CD8-positive, alpha-beta memory T cell (primary cell): ENCODE results near the gene M1AP. TPM values are rescaled to one million over a fixed set of nuclear protein-coding genes. Genes with fewer than 3 reads are reported as not detected.
A peak's percentile ranks its signal among the peaks of the same experiment; 100 is the strongest.

ENCODE experiments used
- CTCF ChIA-PET: fragments of 350-600 bp; sonication (Branson Sonifier 250); formaldehyde crosslinking; loops from one replicate; lab custom pipeline; 2021; ENCODE audit warnings: antibody characterized with exemption; lab: Charles Lee
- POLR2A ChIA-PET: fragments of 350-600 bp; sonication (Branson Sonifier 250); formaldehyde crosslinking; loops from one replicate; lab custom pipeline; 2021; ENCODE audit warnings: antibody characterized with exemption; lab: Charles Lee
- DNase-seq, 5 donors: peaks; one replicate each; pipeline versions ENCODE4 v3.0.0 to v3.0.0-alpha.2; 2020 to 2022; ENCODE audit warnings: mixed read lengths in 1 of 5
- H3K27ac ChIP-seq: one replicate; pipeline ENCODE4 v1.7.0; 2013; ENCODE audit warnings: low read depth, mild to moderate bottlenecking, low read length, moderate library complexity
- H3K27me3 ChIP-seq: 2 replicates; pipeline ENCODE4 v1.7.0; 2013; ENCODE audit warnings: low read length, mild to moderate bottlenecking; ENCODE audit not compliant: insufficient read depth, poor library complexity, severe bottlenecking
- H3K36me3 ChIP-seq: 2 replicates; pipeline ENCODE4 v1.7.0; 2013; ENCODE audit warnings: mild to moderate bottlenecking, low read length, moderate library complexity; ENCODE audit not compliant: insufficient read depth
- H3K4me1 ChIP-seq: 2 replicates; pipeline ENCODE4 v1.7.0; 2013; ENCODE audit warnings: mild to moderate bottlenecking, low read length, moderate library complexity; ENCODE audit not compliant: insufficient read depth
- H3K4me3 ChIP-seq: 2 replicates; pipeline ENCODE4 v1.7.0; 2013; ENCODE audit warnings: mild to moderate bottlenecking, low read length
- H3K9me3 ChIP-seq: 2 replicates; pipeline ENCODE4 v1.7.0; 2013; ENCODE audit warnings: mild to moderate bottlenecking, low read length
- H3K27ac Mint-ChIP-seq, 8 donors: one replicate each; pipeline ENCODE4 v1.8.0; 2020 to 2021; ENCODE audit warnings: mixed read lengths in 8 of 8, mild to moderate bottlenecking in 6 of 8, inconsistent platforms in 3 of 8, moderate library complexity in 3 of 8
- H3K27me3 Mint-ChIP-seq, 2 donors: one replicate each; pipeline ENCODE4 v1.8.0; 2020 to 2021; ENCODE audit warnings: mixed read lengths in 2 of 2, mild to moderate bottlenecking in 1 of 2, moderate library complexity in 1 of 2
- H3K36me3 Mint-ChIP-seq, 3 donors: one replicate each; pipeline ENCODE4 v1.8.0; 2020 to 2021; ENCODE audit warnings: mixed read lengths in 3 of 3, inconsistent platforms in 1 of 3, mild to moderate bottlenecking in 1 of 3
- H3K4me1 Mint-ChIP-seq, 3 donors: one replicate each; pipeline ENCODE4 v1.8.0; 2020 to 2021; ENCODE audit warnings: mixed read lengths in 3 of 3, inconsistent platforms in 1 of 3, mild to moderate bottlenecking in 1 of 3
- H3K4me3 Mint-ChIP-seq, 7 donors: one replicate each; pipeline ENCODE4 v1.8.0; 2020 to 2021; ENCODE audit warnings: mixed read lengths in 7 of 7, mild to moderate bottlenecking in 6 of 7, moderate library complexity in 4 of 7, inconsistent platforms in 2 of 7
- H3K9me3 Mint-ChIP-seq, 5 donors: one replicate each; pipeline ENCODE4 v1.8.0; 2020 to 2022; ENCODE audit warnings: mixed read lengths in 5 of 5, mild to moderate bottlenecking in 3 of 5, moderate library complexity in 2 of 5, inconsistent platforms in 1 of 5
- polyA plus RNA-seq: library from polyadenylated mRNA; unstranded; fragments of 300-500 nt; fragmentation: Illumina TruSeq; gene quantifications from one replicate; pipeline ENCODE4 v1.2.3, GENCODE V29; 2021
- total RNA-seq, 2 experiments: library from RNA; stranded (reverse); gene quantifications; one replicate each; pipeline ENCODE4 v1.2.3, GENCODE V29; 2021

Gene M1AP
- total and polyA plus RNA-seq, 3 experiments from 2014 or later = 0.39 TPM; not detected in 2

DNA sequence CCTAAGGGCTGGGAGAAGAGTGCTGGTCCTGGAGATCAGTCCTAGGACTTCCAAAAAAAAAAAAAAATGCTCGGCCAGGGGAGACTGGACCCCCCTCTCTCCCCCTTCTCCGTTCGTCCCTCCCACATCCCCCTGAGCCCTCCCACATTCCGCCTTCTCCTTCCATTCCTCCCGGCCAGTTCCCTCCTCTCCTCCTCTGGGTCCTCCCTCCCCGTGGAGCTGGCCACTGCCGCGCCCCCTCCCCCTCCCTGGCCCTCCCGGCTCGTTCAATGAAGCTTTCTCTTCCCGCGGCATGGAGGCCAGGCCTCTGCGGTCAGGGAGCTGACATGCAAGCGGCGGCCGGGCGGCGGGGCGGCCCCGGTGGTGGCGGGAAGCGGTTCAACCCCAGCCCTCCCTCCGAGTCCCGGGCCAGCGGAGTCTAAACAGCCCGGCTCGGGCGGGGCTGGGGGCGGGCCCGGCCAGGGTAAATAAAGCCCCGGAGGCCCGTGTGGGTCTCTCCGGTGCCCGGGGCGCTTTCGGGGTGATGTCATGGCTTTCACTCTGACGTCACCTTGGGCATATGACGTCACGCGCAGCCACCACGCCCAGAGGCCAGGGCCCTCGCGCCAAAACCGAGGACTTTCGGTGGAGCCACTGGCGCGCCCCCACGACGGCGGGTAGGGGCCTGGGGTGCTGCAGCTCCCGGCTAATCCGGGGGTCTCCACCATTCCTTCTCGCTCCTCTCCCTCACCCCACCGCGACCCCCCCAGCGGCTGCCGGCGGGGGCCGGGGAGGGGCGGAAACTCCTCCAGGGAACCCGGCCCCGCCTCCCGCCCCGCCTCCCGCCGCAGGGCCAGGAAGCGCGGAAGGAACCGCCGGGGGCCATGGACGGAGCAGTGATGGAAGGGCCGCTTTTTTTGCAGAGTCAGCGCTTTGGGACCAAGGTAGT is 94.0 kb downstream of the M1AP start, which contains the start of the genes DOK1 and LOXL3:
Gene DOK1 (plus strand): TSS at position 829 of the 928 bp plus-strand sequence. CDS start 35 bp downstream, at position 864.
Gene LOXL3 (minus strand): TSS at position 51 of the 928 bp plus-strand sequence. CDS start 1,308 bp downstream, outside the sequence.
- Histone ChIP-seq H3K27me3 (peaks cover 10% of the 10 kb centered on the region), H3K27ac (peak within 1 kb of the TSS; percentile 79), H3K4me1 (peaks cover 14% of the 10 kb centered on the region), H3K4me3 (peak within 1 kb of the TSS; percentile 95), H3K9me3 (no peaks in the 10 kb centered on the region), H3K36me3 (no peaks in the 10 kb centered on the region)
- POLR2A ChIA-PET = no interaction called here
- Mint-ChIP-seq H3K36me3 (peaks cover 0 to 22% (median 0%) of the 10 kb centered on the region in 3 donors), H3K27me3 (peaks cover 18 to 24% of the 10 kb centered on the region in 2 donors), H3K27ac (peak within 1 kb of the TSS; percentile 84 to 99 (median 92)), H3K4me3 (peak within 1 kb of the TSS; percentile 93 to 99 (median 97)), H3K9me3 (peaks cover 0 to 2% (median 0%) of the 10 kb centered on the region in 5 donors), H3K4me1 (peaks cover 4 to 29% (median 16%) of the 10 kb centered on the region in 3 donors)
- peak; percentile 79 to 88 (median 83) for DNase-seq
- CTCF ChIA-PET = interaction anchor here (1.0 kb wide), 1 partner anchor 163 kb away, joined by 3 read pairs; no protein-coding TSS in a partner anchor

DNA sequence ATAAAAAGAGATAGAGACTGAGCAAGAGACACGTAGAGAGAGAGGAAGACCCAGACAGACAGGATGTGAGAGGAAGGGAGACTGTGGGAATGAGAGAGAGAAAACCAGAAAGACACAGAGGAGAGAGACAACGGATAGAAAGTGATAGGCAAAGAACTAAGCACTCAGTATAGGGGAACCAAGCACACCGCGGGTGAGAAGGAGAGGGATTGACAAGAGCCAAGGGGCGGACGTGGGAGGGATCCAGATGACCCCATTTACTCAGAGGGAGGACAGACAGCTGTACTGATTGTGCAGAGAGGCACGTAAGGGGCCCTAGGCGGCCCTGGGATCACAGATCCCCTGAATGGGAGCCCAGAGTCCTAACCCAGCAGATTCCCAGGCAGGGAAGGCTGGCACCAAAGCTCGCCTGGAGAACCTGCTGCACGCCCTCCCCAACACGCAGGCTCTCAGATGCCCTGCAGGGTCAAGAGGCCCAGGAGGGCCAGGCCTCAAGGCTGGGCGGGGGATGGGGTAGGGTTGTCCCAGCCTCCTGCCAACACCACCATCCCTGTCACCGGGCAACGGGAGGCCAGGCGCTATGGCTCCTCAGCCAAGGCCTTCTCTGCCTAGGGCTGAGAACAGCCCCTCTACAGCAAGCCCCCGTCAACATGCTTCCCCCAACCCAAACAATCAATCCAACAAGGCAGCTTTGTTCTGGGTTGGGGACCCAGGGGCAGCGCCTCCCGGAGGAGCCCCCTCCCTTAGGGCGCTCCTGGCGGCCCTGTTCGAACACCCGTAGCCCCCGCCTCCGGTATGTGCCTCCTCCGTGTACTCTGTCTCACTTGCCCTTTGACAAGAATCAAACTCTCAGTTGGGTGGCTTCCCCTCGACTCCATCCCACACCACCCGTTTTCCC is 95.0 kb downstream of the M1AP start:
- Histone ChIP-seq H3K4me3 (no peak overlapping the region), H3K36me3 (no peaks in the 10 kb centered on the region), H3K9me3 (no peaks in the 10 kb centered on the region), H3K27ac (peak overlapping the region; percentile 79), H3K4me1 (peaks cover 20% of the 10 kb centered on the region), H3K27me3 (peaks cover 20% of the 10 kb centered on the region)
- no peak for DNase-seq
- peaks cover 0 to 22% (median 0%) of the 10 kb centered on the region in 3 donors for H3K36me3 Mint-ChIP-seq
- peak overlapping the region; percentile 64 to 89 (median 83) for H3K27ac Mint-ChIP-seq
- peaks cover 7 to 34% (median 19%) of the 10 kb centered on the region in 3 donors for H3K4me1 Mint-ChIP-seq
- H3K27me3 Mint-ChIP-seq = peaks cover 23 to 28% of the 10 kb centered on the region in 2 donors
- POLR2A ChIA-PET = no interaction called here
- CTCF ChIA-PET = no interaction called here
- H3K9me3 Mint-ChIP-seq = peaks cover 0 to 2% (median 0%) of the 10 kb centered on the region in 5 donors
- peak overlapping the region; percentile 75 to 98 (median 79) for H3K4me3 Mint-ChIP-seq

- POLR2A ChIA-PET = no interaction called here
- H3K4me3 ChIP-seq = no peak overlapping the region
- no peak for DNase-seq
- CTCF ChIA-PET = interaction anchor here (0.7 to 1.5 kb wide), 2 partner anchors 20 to 69 kb away, joined by 3 to 5 read pairs; partner anchors contain the start of genes CCDC142 and TTC31
- peak overlapping the region; percentile 22 to 98 (median 74) for H3K4me3 Mint-ChIP-seq
- H3K4me1 Mint-ChIP-seq = peaks cover 11 to 36% (median 19%) of the 10 kb centered on the region in 3 donors
- no peaks in the 10 kb centered on the region for H3K9me3 ChIP-seq
- peaks cover 0 to 2% (median 0%) of the 10 kb centered on the region in 5 donors for H3K9me3 Mint-ChIP-seq
- H3K36me3 ChIP-seq = no peaks in the 10 kb centered on the region
- H3K27ac ChIP-seq = no peak overlapping the region
- H3K27ac Mint-ChIP-seq = peak overlapping the region in 6 of 8 donors; percentile 17 to 89 (median 74)
- H3K36me3 Mint-ChIP-seq = peaks cover 0 to 19% (median 0%) of the 10 kb centered on the region in 3 donors
- peaks cover 20% of the 10 kb centered on the region for H3K4me1 ChIP-seq
- H3K27me3 Mint-ChIP-seq = peaks cover 30 to 36% of the 10 kb centered on the region in 2 donors
- peaks cover 24% of the 10 kb centered on the region for H3K27me3 ChIP-seq
Observed at GRCh38 chr2:74551942-74552913, 95.9 kb downstream of the M1AP start.

- Histone ChIP-seq H3K36me3 (no peaks in the 10 kb centered on the region), H3K27ac (no peak overlapping the region), H3K4me1 (peaks cover 20% of the 10 kb centered on the region), H3K27me3 (peaks cover 24% of the 10 kb centered on the region), H3K9me3 (no peaks in the 10 kb centered on the region), H3K4me3 (no peak overlapping the region)
- H3K36me3 Mint-ChIP-seq = peaks cover 0 to 15% (median 0%) of the 10 kb centered on the region in 3 donors
- POLR2A ChIA-PET = no interaction called here
- peaks cover 0 to 2% (median 0%) of the 10 kb centered on the region in 5 donors for H3K9me3 Mint-ChIP-seq
- H3K27me3 Mint-ChIP-seq = peaks cover 31 to 38% of the 10 kb centered on the region in 2 donors
- peak overlapping the region in 1 of 7 donors; percentile 89 for H3K4me3 Mint-ChIP-seq
- DNase-seq = no peak
- no peak overlapping the region for H3K27ac Mint-ChIP-seq
- peaks cover 11 to 36% (median 17%) of the 10 kb centered on the region in 3 donors for H3K4me1 Mint-ChIP-seq
- CTCF ChIA-PET = interaction anchor here (0.7 to 1.5 kb wide), 2 partner anchors 19 to 68 kb away, joined by 3 to 5 read pairs; partner anchors contain the start of genes CCDC142 and TTC31
Observed at GRCh38 chr2:74551530-74551929, 96.6 kb downstream of the M1AP start.

- no peak for DNase-seq
- H3K9me3 Mint-ChIP-seq = peaks cover 0 to 2% (median 0%) of the 10 kb centered on the region in 5 donors
- peak overlapping the region in 2 of 8 donors; percentile 8 to 12 for H3K27ac Mint-ChIP-seq
- CTCF ChIA-PET = no interaction called here
- H3K4me3 Mint-ChIP-seq = peak overlapping the region in 4 of 7 donors; percentile 9 to 61 (median 26)
- H3K36me3 ChIP-seq = no peaks in the 10 kb centered on the region
- H3K4me1 Mint-ChIP-seq = peaks cover 11 to 23% (median 11%) of the 10 kb centered on the region in 3 donors
- H3K27me3 Mint-ChIP-seq = peaks cover 32 to 44% of the 10 kb centered on the region in 2 donors
- no peak overlapping the region for H3K4me3 ChIP-seq
- H3K27me3 ChIP-seq = peaks cover 24% of the 10 kb centered on the region
- peaks cover 13% of the 10 kb centered on the region for H3K4me1 ChIP-seq
- POLR2A ChIA-PET = no interaction called here
- peaks cover 0 to 7% (median 0%) of the 10 kb centered on the region in 3 donors for H3K36me3 Mint-ChIP-seq
- H3K9me3 ChIP-seq = no peaks in the 10 kb centered on the region
- no peak overlapping the region for H3K27ac ChIP-seq
Observed at GRCh38 chr2:74550231-74550630, 97.9 kb downstream of the M1AP start.

DNA sequence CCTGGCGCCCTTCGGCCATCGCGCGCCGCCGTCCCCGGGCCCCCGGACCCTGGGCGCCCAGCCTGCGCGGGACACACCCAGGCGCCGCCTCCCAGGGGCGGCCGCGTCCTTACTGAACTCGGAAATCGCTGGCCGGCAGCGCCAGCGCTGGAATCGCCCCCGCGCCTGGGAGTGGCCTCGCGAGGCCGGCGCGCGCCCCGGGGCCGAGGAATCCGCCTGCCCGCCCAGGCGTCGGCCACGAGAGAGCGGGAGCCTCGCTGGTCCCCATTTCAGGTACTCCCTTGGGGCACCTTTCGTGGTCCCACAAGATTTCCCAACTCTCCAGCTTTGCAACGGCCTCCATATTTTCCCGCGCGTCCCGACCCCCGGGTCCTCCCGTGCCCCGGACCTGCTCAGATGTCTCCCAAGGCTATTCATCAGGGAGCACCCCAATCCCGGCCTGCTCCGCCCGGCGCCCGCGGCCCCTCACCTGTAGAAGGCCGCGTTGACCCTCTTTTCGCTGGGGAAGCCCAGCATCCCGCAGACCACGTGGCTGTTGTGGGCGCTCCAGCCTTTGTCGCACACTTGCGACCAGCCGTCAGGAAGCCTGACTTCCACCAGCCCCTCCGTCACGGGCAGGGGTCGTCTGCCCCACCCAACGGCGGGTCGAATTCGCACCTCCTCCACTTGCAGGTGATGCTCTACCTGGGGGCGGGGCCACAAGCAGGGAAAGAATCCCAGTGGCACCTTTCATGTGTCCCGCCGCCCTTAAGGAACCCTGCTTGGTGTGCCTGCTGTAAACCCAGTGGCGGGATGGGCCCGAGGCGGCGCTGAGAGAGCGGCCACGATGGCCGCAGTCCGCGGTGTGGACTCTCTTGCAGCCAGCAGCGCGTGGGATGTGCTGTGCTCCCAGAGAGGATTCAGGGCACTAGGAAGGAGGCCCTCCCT is 99.0 kb downstream of the M1AP start:
- ChIA-PET CTCF (no interaction called here), POLR2A (no interaction called here)
- Histone ChIP-seq H3K9me3 (no peaks in the 10 kb centered on the region), H3K36me3 (no peaks in the 10 kb centered on the region), H3K4me1 (peaks cover 12% of the 10 kb centered on the region), H3K27ac (no peak overlapping the region), H3K4me3 (peak overlapping the region; percentile 32), H3K27me3 (peaks cover 24% of the 10 kb centered on the region)
- DNase-seq = no peak
- Mint-ChIP-seq H3K27me3 (peaks cover 35 to 47% of the 10 kb centered on the region in 2 donors), H3K4me3 (peak overlapping the region in 6 of 7 donors; percentile 17 to 66 (median 42)), H3K4me1 (peaks cover 9 to 16% (median 11%) of the 10 kb centered on the region in 3 donors), H3K27ac (peak overlapping the region in 2 of 8 donors; percentile 12 to 66), H3K36me3 (no peaks in the 10 kb centered on the region), H3K9me3 (peaks cover 0 to 2% (median 0%) of the 10 kb centered on the region in 5 donors)
